ENCODE data around the gene HTR1A. TPM values are rescaled to one million over a fixed set of nuclear protein-coding genes. Genes with fewer than 3 reads are reported as not detected.

HTR1A gene
- total RNA-seq, 1 donor from 2014 or later, result not detected

DNA sequence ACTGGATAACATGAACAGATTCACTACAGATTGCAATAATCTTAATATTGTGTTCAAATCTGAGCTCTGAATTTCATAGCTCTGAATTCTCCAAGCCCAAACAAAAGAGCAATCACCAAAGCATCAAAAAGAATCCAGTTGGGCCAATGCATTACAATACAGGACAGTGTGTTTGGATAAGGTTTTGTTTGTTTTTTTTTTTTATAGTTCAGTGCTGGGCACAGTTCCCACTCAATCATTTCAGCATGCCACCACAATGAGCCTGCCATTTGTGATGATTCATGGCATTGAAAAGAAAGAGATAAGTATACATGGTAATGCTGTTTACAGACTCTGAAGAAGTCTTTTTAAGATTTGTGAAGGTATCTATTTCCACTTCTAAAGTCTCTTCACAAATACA lies 1.7 kb upstream of the HTR1A start:
- TF ChIP-seq, protein P1, sequence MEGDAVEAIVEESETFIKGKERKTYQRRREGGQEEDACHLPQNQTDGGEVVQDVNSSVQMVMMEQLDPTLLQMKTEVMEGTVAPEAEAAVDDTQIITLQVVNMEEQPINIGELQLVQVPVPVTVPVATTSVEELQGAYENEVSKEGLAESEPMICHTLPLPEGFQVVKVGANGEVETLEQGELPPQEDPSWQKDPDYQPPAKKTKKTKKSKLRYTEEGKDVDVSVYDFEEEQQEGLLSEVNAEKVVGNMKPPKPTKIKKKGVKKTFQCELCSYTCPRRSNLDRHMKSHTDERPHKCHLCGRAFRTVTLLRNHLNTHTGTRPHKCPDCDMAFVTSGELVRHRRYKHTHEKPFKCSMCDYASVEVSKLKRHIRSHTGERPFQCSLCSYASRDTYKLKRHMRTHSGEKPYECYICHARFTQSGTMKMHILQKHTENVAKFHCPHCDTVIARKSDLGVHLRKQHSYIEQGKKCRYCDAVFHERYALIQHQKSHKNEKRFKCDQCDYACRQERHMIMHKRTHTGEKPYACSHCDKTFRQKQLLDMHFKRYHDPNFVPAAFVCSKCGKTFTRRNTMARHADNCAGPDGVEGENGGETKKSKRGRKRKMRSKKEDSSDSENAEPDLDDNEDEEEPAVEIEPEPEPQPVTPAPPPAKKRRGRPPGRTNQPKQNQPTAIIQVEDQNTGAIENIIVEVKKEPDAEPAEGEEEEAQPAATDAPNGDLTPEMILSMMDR (IDR thresholded peaks at IDR 0.05), result no peak
- Mint-ChIP-seq H3K36me3 (ENCODE audit: unreplicated experiment) (no peaks in the 10 kb centered on the region), H3K27ac (ENCODE audit: unreplicated experiment) (no peak overlapping the region), H3K27me3 (ENCODE audit: unreplicated experiment) (peaks cover 35% of the 10 kb centered on the region), H3K4me1 (ENCODE audit: unreplicated experiment) (no peaks in the 10 kb centered on the region), H3K9me3 (ENCODE audit: unreplicated experiment) (no peaks in the 10 kb centered on the region), H3K4me3 (ENCODE audit: unreplicated experiment) (no peak overlapping the region)
- no peak for DNase-seq (ENCODE audit: extremely low spot score, unreplicated experiment)

DNA sequence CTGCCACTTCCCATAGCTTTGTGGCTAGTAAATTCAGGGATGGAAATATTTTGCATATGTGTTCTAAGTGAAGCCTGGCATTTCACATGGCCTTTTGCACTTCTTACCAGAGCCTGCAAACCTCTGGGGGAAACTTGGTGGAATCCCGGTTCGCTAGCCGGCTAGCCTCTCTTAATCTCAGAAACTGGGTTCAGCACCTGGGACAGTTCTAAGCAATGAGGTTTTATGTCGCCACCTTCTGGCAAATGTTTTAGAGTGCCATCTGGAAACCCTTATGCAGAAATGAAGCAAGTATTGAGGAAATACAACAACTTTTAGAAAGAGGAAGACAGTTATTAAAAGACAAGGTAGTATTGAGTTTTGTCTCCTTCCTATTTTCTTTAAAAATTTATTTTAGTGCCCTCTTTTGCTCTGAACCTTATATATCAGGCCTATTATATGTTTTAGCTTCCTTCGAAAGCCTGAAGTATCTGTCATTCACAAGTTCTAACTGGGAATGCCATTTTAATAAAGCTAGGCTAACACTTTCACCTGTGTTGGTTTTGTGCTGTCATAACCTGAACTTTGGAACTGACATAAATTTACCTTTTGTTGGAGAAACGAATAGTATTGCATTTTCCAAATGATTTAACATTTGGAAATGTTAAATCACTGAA lies 963 bp upstream of the HTR1A start:
- no peaks in the 10 kb centered on the region for H3K9me3 Mint-ChIP-seq (ENCODE audit: unreplicated experiment)
- H3K36me3 Mint-ChIP-seq (ENCODE audit: unreplicated experiment), result no peaks in the 10 kb centered on the region
- H3K27me3 Mint-ChIP-seq (ENCODE audit: unreplicated experiment), result peaks cover 43% of the 10 kb centered on the region
- H3K4me1 Mint-ChIP-seq (ENCODE audit: unreplicated experiment), result no peaks in the 10 kb centered on the region
- DNase-seq (ENCODE audit: extremely low spot score, unreplicated experiment), result no peak
- no peak overlapping the region for H3K27ac Mint-ChIP-seq (ENCODE audit: unreplicated experiment)
- H3K4me3 Mint-ChIP-seq (ENCODE audit: unreplicated experiment), result no peak overlapping the region
- TF ChIP-seq, protein P1 (IDR thresholded peaks at IDR 0.05), result peak; percentile 75

DNA sequence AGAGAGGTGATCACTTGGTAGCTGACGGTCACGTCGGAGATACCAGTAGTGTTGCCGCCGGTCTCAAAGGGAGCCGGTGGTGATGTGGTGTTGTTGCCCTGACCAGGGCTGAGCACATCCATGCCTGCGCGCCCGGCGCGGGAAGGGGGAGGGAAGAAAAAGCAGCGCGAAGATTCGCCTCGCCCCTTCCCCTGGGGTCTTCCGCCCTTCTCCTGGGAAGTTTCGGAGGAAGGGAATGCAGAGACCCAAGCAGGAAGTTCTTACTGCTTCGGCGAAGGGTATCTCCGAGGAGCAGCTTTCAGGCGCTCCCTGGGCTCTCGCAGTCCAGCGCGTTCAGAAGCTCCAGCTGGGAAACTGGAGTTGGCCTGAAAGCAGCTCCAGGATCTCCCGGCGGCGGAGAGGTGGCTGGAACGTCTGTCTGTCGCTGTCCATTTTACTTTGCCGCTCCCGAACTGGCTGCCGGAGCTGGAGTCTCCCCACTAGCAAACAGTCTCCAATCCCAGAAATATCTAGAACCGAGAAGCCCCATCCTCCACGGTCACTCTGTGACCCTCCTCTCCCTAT lies 565 bp downstream of the HTR1A start:
- TF ChIP-seq, protein P1 (IDR thresholded peaks at IDR 0.05), result no peak
- DNase-seq (ENCODE audit: extremely low spot score, unreplicated experiment), result no peak
- Mint-ChIP-seq H3K36me3 (ENCODE audit: unreplicated experiment) (no peaks in the 10 kb centered on the region), H3K27ac (ENCODE audit: unreplicated experiment) (no peak overlapping the region), H3K9me3 (ENCODE audit: unreplicated experiment) (no peaks in the 10 kb centered on the region), H3K27me3 (ENCODE audit: unreplicated experiment) (peaks cover 44% of the 10 kb centered on the region), H3K4me3 (ENCODE audit: unreplicated experiment) (no peak overlapping the region), H3K4me1 (ENCODE audit: unreplicated experiment) (no peaks in the 10 kb centered on the region)

DNA sequence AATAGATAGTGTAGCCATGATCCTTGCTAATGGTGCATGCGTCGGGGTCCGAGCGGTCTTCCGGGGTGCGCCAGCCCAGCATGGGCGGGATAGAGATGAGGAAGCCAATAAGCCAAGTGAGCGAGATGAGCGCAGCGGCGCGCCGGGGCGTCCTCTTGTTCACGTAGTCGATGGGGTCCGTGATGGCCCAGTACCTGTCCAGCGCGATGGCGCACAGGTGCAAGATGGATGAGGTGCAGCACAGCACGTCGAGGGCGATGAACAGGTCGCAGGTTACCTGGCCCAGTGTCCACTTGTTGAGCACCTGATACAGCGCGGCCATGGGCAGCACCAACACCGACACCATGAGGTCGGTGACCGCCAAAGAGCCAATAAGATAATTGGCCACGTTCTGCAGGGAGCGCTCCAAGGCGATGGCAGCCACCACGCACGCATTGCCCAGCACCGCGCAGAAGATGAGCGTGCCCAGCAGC lies 1.1 kb downstream of the HTR1A start:
- Mint-ChIP-seq H3K4me3 (ENCODE audit: unreplicated experiment) (no peak overlapping the region), H3K9me3 (ENCODE audit: unreplicated experiment) (no peaks in the 10 kb centered on the region), H3K4me1 (ENCODE audit: unreplicated experiment) (no peaks in the 10 kb centered on the region), H3K27me3 (ENCODE audit: unreplicated experiment) (peaks cover 44% of the 10 kb centered on the region), H3K36me3 (ENCODE audit: unreplicated experiment) (no peaks in the 10 kb centered on the region), H3K27ac (ENCODE audit: unreplicated experiment) (no peak overlapping the region)
- TF ChIP-seq, protein P1 (IDR thresholded peaks at IDR 0.05), result no peak
- no peak for DNase-seq (ENCODE audit: extremely low spot score, unreplicated experiment)

DNA sequence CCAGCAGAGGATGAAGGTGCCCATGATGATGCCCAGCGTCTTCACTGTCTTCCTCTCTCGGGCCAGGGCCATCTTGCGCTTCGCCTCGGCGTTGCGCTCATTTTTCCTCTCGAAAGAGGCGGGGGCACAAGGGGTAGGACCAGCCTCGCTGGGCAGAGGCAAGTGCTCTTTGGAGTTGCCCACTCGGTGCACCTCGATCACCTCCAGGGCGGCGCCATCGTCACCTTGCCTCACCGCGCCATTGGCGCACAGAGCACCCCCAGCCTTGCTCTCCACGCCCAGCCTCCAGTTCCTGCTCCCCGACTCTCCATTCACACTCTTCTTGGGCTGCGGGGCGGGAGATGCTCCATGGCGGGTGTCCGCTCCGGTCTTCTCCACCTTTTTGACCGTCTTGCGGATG lies 1.6 kb downstream of the HTR1A start:
- Mint-ChIP-seq H3K4me3 (ENCODE audit: unreplicated experiment) (no peak overlapping the region), H3K9me3 (ENCODE audit: unreplicated experiment) (no peaks in the 10 kb centered on the region), H3K27me3 (ENCODE audit: unreplicated experiment) (peaks cover 44% of the 10 kb centered on the region), H3K36me3 (ENCODE audit: unreplicated experiment) (no peaks in the 10 kb centered on the region), H3K4me1 (ENCODE audit: unreplicated experiment) (no peaks in the 10 kb centered on the region), H3K27ac (ENCODE audit: unreplicated experiment) (no peak overlapping the region)
- DNase-seq (ENCODE audit: extremely low spot score, unreplicated experiment), result no peak
- TF ChIP-seq, protein P1 (IDR thresholded peaks at IDR 0.05), result no peak

Measured in osteocyte (in vitro differentiated cells).